ENCODE measurements around the gene HMGB3. TPM values are rescaled to one million over a fixed set of nuclear protein-coding genes. Genes with fewer than 3 reads are reported as not detected.
A peak's percentile ranks its signal among the peaks of the same experiment; 100 is the strongest.

The HMGB3 gene
- total RNA-seq (2021), result 366 and 373 TPM in 2 replicates
- long read RNA-seq, transcript HMGB3-201 (5 exons, 3,560 nt), result major isoform, 655 of 814 reads
- long read RNA-seq, transcript HMGB3-205 (5 exons, 793 nt), result minor isoform, 25 of 814 reads
- long read RNA-seq, partial matches to known transcripts, result 108 of 814 reads
- long read RNA-seq, other reads (novel, unspliced or antisense), result 26 of 814 reads

DNA sequence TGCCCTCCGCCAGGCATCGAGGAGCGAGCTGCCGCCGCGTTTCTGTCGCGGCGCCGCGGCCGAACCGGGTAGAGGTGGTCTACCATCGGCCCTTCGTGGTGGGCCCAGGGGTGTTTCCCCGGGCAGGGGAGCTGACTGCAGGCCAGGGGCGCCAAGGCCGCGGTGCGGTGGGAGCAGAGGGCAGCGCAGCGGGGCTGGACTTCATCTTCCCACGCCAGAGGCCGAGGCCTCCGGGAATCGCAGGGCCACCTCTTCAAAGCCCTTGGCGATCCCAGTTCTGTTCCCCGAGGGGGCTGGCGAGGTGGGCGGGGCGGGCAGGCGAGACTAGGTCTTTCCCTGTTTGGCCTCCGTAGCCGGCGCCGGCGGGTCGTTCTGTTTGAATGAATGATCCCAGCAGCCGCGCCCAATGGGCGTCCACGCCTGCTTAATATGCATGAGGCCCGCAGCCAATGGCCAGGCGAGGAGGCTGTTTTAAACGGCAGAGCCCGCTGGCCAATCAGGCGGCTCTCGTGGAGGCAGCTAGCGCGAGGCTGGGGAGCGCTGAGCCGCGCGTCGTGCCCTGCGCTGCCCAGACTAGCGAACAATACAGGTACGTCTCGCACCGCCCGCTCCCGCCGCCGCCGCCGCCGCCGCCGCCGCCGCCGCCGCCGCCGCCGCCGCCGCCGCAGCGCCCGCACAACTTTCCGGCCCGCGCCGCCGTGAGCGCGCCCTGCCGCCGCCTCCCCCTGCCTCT, at the start of gene HMGB3:
TSS of gene HMGB3 (plus strand) at position 548 of the 733 bp plus-strand sequence. CDS start 2,265 bp downstream, outside the sequence.
- H4K91ac ChIP-seq (ENCODE audit: insufficient read length, low read depth, low read length), result peak within 1 kb of the TSS; percentile 44
- H2AFZ ChIP-seq (ENCODE audit: low read length), result no peak within 1 kb of the TSS
- no peaks in the 10 kb centered on the region for H3K79me1 ChIP-seq (ENCODE audit: insufficient read depth, low read depth, low read length, poor library complexity, severe bottlenecking)
- peak within 1 kb of the TSS; percentile 88 for H3K9ac ChIP-seq (ENCODE audit: extremely low read depth, insufficient read length, low read length)
- H3K27ac Mint-ChIP-seq, result peak within 1 kb of the TSS in 1 of 3 experiments; percentile 80; a peak in 1 of 7 replicates
- no peaks in the 10 kb centered on the region for H3K9me3 ChIP-seq (ENCODE audit: control insufficient read depth, low read depth, low read length)
- peak; percentile 97 for DNase-seq
- H2AK5ac ChIP-seq (ENCODE audit: insufficient read length, low read length), result no peak within 1 kb of the TSS
- peak within 1 kb of the TSS; percentile 62 to 81 for H3K4me3 Mint-ChIP-seq
- H3K56ac ChIP-seq (ENCODE audit: insufficient read length, low read depth, low read length), result no peak within 1 kb of the TSS
- no peak within 1 kb of the TSS for H3K27ac ChIP-seq (ENCODE audit: insufficient read length, low read depth, low read length)
- no peak within 1 kb of the TSS; the same call in 1 of the 2 replicates for H3K4ac ChIP-seq (ENCODE audit: low read depth, low read length)
- peaks cover 12% of the 10 kb centered on the region for H3K23me2 ChIP-seq (ENCODE audit: insufficient read length, low read depth, low read length, poor library complexity, severe bottlenecking)
- no peak within 1 kb of the TSS for H3K23ac ChIP-seq (ENCODE audit: insufficient read length, low read depth, low read length)
- H3K18ac ChIP-seq (ENCODE audit: insufficient read length, low read depth, low read length), result peak within 1 kb of the TSS; percentile 97
- H3T11ph ChIP-seq (ENCODE audit: low read length), result no peak within 1 kb of the TSS
- H3K4me1 ChIP-seq (ENCODE audit: insufficient read depth, low read length), result no peaks in the 10 kb centered on the region
- H2BK120ac ChIP-seq (ENCODE audit: low read depth, low read length, poor library complexity, severe bottlenecking), result no peak within 1 kb of the TSS
- H3K14ac ChIP-seq (ENCODE audit: insufficient read depth, low read length), result peak within 1 kb of the TSS; percentile 91
- no peaks in the 10 kb centered on the region for H3K27me3 ChIP-seq (ENCODE audit: insufficient read depth, low read length)
- peaks cover 8% of the 10 kb centered on the region; the same call in 1 of the 2 replicates for H3K79me2 ChIP-seq (ENCODE audit: insufficient read depth, low read length)
- H4K5ac ChIP-seq (ENCODE audit: insufficient read length, low read depth, low read length), result no peak within 1 kb of the TSS
- H2BK12ac ChIP-seq (ENCODE audit: insufficient read length, low read depth, low read length), result no peak within 1 kb of the TSS
- H3K9me3 Mint-ChIP-seq, result peaks cover 50 to 62% of the 10 kb centered on the region in 2 experiments
- TF ChIP-seq, protein P1, sequence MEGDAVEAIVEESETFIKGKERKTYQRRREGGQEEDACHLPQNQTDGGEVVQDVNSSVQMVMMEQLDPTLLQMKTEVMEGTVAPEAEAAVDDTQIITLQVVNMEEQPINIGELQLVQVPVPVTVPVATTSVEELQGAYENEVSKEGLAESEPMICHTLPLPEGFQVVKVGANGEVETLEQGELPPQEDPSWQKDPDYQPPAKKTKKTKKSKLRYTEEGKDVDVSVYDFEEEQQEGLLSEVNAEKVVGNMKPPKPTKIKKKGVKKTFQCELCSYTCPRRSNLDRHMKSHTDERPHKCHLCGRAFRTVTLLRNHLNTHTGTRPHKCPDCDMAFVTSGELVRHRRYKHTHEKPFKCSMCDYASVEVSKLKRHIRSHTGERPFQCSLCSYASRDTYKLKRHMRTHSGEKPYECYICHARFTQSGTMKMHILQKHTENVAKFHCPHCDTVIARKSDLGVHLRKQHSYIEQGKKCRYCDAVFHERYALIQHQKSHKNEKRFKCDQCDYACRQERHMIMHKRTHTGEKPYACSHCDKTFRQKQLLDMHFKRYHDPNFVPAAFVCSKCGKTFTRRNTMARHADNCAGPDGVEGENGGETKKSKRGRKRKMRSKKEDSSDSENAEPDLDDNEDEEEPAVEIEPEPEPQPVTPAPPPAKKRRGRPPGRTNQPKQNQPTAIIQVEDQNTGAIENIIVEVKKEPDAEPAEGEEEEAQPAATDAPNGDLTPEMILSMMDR (conservative IDR thresholded peaks at IDR 0.05), result no peak
- no CpG with 5 or more reads among the region's 90 CpGs for WGBS (ENCODE audit: extremely low coverage, insufficient read length, low lambda C conversion rate)
- H3K4me1 Mint-ChIP-seq, result peaks cover 3 to 25% of the 10 kb centered on the region in 2 experiments
- no peak within 1 kb of the TSS for H2BK5ac ChIP-seq (ENCODE audit: insufficient read length, low read length)
- H3K27me3 Mint-ChIP-seq (ENCODE audit: low read depth), result peaks cover 17% of the 10 kb centered on the region
- peaks cover 28 to 35% (median 30%) of the 10 kb centered on the region in 3 experiments for H3K36me3 Mint-ChIP-seq (ENCODE audit: insufficient read depth in 1 of 3, low read depth in 3 of 3)
- no peaks in the 10 kb centered on the region for H4K20me1 ChIP-seq (ENCODE audit: control insufficient read depth, insufficient read depth, insufficient read length)
- H2BK15ac ChIP-seq (ENCODE audit: low read depth, low read length), result no peak within 1 kb of the TSS
- no peak within 1 kb of the TSS for H4K8ac ChIP-seq (replicated peaks; ENCODE audit: insufficient read length, low read depth, low read length)
- H3K4me2 ChIP-seq (ENCODE audit: insufficient read depth, insufficient read length, low read length), result peak within 1 kb of the TSS; percentile 91
- H2BK20ac ChIP-seq (ENCODE audit: low read depth, low read length, poor library complexity, severe bottlenecking), result no peak within 1 kb of the TSS
